Stimulated activated CD4-positive, alpha-beta T cell treated with anti-CD3 and anti-CD28 coated beads, Interleukin-12 subunit alpha, Interleukin-12 subunit beta, amount 100 ng/mL, for 48 hours (primary cell): Measurements from ENCODE around the gene TMPRSS6.
A peak's percentile ranks its signal among the peaks of the same experiment; 100 is the strongest.

Experiments used
- DNase-seq, 3 donors: peaks; one replicate each; pipeline ENCODE4 v3.0.0-alpha.2; 2020; ENCODE audit warnings: low read depth in 2 of 3, low spot score in 1 of 3

The TMPRSS6 gene

GRCh38 chr22:37030560-37031281 lies 78.8 kb downstream of the TMPRSS6 start:
- DNase-seq, result no peak

- DNase-seq, result no peak
These were observed 80.5 kb downstream of the TMPRSS6 start for GRCh38 chr22:37028692-37029674.

- no peak for DNase-seq
These were observed 82.0 kb downstream of the TMPRSS6 start for GRCh38 chr22:37027556-37027955.

- DNase-seq, result no peak
These were observed 83.2 kb downstream of the TMPRSS6 start for GRCh38 chr22:37026325-37026724.

GRCh38 chr22:37025500-37026070 lies 83.9 kb downstream of the TMPRSS6 start:
- no peak for DNase-seq

DNA sequence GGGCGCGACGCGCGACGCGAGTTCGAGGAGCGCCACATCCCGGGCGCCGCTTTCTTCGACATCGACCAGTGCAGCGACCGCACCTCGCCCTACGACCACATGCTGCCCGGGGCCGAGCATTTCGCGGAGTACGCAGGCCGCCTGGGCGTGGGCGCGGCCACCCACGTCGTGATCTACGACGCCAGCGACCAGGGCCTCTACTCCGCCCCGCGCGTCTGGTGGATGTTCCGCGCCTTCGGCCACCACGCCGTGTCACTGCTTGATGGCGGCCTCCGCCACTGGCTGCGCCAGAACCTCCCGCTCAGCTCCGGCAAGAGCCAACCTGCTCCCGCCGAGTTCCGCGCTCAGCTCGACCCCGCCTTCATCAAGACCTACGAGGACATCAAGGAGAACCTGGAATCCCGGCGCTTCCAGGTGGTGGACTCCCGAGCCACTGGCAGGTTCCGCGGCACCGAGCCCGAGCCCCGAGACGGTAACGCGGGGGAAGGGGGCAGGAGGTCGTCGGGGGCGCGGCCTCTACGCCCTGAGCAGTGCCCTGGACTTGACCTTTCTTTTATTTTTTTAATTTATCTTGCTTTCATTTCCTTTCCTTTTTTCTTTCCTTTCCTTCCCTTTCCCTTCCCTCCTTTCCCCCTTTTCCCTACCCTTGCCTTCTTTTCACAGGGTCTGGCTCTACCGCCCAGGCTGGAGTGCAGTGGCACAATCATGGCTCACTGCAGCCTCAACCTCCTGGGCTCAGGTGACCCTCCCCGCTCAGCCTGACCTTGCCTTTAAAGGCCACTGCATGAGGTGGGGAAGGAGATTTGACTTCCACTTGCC lies 85.0 kb downstream of the TMPRSS6 start:
- no peak for DNase-seq

DNA sequence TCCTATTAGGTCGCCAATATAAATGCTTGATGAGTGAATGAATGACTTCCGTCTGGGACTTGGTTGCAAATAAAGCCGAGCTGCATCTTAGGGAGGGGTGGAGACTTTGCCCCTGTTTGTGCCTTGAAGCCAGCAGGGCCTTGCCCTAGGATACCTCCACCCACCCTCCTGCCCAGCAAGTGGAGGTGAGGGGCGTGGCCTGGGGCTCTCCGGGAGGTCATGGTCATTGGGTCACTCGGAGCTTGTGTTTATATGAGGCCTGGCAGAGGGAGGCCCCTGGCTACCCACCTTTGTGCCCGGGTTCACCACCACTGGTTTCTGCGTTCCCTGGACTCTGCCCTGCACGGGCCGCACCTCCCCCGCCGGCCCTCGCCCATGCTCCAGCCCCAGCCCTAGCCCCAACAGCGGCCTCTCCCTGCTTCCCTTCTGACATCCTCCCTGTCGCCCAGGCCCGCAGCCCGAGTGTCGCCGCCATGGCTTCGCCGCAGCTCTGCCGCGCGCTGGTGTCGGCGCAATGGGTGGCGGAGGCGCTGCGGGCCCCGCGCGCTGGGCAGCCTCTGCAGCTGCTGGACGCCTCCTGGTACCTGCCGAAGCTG lies 85.7 kb downstream of the TMPRSS6 start:
- DNase-seq, result no peak

GRCh38 chr22:37022483-37023337 lies 86.8 kb downstream of the TMPRSS6 start:
- DNase-seq, result no peak

GRCh38 chr22:37021710-37022482 lies 87.6 kb downstream of the TMPRSS6 start:
- DNase-seq, result peak in 2 of 3 donors; percentile 34 to 45

GRCh38 chr22:37021041-37021440 lies 88.5 kb downstream of the TMPRSS6 start:
- DNase-seq, result no peak

- no peak for DNase-seq
These were observed 89.4 kb downstream of the TMPRSS6 start for GRCh38 chr22:37020192-37020479.

DNA sequence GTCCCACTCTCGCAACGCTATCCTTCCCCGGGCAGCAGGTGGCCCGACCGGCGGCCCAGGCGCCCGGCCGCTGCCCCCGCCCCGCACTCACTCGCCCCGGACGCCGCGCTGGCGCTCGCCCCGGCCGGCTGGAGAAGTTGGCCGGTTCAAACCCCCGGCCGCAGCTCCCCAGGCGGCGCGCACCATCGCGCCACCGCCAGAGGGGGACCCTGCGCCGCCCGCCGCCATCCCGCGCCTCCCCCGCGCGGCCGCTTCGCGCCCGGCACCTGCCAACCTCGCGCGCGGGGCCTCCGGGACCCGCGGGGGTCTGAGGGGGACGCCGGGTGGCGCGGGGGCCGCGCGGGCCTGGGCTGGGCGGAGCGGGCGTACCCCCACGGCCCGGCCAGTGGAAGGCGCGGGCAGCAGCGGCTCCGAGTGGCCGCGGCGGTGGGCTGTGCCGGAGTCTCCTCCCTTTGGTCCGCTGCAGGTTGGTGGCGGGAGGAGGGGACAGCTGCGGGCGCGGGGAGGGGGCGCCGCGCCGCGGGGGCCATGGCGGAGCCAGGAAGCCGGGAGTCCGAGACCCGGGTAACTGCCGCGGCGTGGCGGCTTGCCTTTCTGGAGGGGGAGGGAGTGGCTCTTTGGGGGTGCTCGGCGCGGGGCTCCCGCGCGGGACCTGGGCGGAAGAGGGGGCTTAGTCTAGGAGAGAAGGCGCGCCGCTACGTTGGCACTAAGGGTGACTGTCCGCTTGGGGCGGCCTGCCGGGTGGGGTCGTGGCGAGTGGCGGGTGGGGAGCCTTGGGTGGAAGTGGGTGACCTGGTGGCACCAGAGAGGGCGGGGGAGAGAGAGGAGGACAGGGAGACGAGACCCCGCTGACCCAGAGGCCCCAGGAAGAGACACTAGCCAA lies 90.0 kb downstream of the TMPRSS6 start, which contains the start of the genes MPST and TST:
TSS of gene MPST (plus strand) at position 434 of the 883 bp plus-strand sequence. CDS start at position 529, 95 bp downstream.
TSS of gene TST (minus strand) at position 139 of the 883 bp plus-strand sequence. CDS start 715 bp downstream, outside the sequence.
- peak in 1 of 3 donors; percentile 28 for DNase-seq

- no peak for DNase-seq
These were observed 90.7 kb downstream of the TMPRSS6 start for GRCh38 chr22:37018815-37019308.

DNA sequence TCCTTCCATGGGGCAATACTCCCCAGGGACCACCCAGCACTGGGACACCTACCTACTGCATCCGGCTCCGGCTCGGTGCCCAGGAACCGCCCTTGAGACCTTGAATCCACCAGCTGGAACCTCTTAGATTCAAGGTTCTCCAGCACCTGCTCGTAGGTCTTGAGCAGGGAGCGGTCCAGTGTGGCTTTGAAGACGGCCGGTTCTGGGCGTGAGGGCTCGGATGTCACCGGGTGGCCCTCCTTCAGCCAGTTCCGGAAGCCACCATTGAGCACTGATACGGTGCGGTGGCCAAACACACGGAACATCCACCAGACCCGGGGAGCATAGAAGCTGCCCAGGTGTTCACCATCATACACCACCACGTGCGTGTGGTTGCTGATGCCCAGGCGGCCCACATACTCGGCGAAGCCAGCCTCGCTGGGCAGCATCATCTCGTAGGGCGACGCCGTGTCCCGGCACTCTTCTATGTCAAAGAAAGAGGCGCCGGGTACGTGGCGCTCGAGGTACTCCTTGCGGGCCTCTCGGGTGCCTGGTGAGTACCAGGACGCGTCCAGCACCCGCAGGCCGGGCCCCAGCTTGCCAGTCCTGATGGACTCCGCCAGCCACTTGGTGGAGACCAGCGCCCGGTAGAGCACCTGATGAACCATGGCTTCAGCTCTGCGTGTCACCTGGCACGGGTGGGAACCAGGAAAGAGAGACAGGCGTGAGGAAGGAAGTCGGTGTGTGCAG lies 91.3 kb downstream of the TMPRSS6 start:
- DNase-seq, result no peak

GRCh38 chr22:37017356-37017755 lies 92.2 kb downstream of the TMPRSS6 start:
- no peak for DNase-seq

DNA sequence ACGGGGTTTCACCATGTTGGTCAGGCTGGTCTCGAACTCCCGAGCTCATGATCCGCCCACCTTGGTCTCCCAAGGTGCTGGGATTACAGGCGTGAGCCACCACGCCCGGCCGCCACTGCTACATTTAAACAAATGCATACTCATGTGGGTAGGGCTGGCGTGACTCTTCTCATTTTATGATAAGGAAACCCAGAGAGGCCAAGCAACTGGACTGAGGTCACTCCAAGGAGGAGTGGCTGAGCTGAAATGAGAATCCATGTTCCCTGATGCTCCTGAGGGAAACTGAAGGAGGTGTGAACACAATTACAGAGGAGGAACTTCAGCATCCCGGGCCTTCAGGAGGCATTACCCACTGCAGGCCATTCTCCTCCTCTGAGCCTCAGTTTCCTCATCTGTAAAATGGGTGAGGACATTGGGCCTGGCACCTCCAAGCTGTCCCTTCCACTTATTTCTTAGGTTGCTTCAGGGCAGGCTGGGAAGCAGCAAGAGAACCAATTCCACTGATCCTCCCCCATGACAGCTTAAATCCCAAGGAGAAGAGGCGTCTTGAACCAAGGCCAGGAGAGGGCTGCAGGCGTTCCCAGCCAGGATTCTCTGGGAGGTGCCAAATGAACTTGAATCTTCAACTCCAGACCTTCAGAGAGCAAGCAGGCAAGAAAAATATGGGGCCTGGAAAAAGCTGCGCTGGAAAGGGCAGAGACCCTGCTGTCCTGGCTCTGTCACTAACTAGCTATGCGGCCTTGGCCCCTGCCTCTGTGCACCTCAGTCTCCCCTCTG lies 93.2 kb downstream of the TMPRSS6 start:
- DNase-seq, result no peak
